Activated naive CD8-positive, alpha-beta T cell (primary cell): Measurements from ENCODE around the gene TRMT61A.

Experiments used
- H3K27ac Mint-ChIP-seq: one replicate; pipeline ENCODE4 v1.8.0; 2021; ENCODE audit warnings: mixed read lengths
- H3K27me3 Mint-ChIP-seq: one replicate; pipeline ENCODE4 v1.8.0; 2021; ENCODE audit warnings: mixed read lengths
- H3K36me3 Mint-ChIP-seq: one replicate; pipeline ENCODE4 v1.8.0; 2021; ENCODE audit warnings: mixed read lengths
- H3K4me1 Mint-ChIP-seq: one replicate; pipeline ENCODE4 v1.8.0; 2021; ENCODE audit warnings: low read depth, mixed read lengths
- H3K4me3 Mint-ChIP-seq: one replicate; pipeline ENCODE4 v1.8.0; 2021; ENCODE audit warnings: mild to moderate bottlenecking, mixed read lengths
- H3K9me3 Mint-ChIP-seq: one replicate; pipeline ENCODE4 v1.8.0; 2021; ENCODE audit warnings: low read depth, mixed read lengths

Gene TRMT61A

GRCh38 chr14:103534576-103535061 lies 5.6 kb downstream of the TRMT61A start:
- Mint-ChIP-seq H3K4me3 (no peak overlapping the region), H3K9me3 (no peaks in the 10 kb centered on the region), H3K4me1 (peaks cover 18% of the 10 kb centered on the region), H3K27me3 (no peaks in the 10 kb centered on the region), H3K36me3 (no peaks in the 10 kb centered on the region), H3K27ac (no peak overlapping the region)

- Mint-ChIP-seq H3K27me3 (no peaks in the 10 kb centered on the region), H3K36me3 (no peaks in the 10 kb centered on the region), H3K27ac (no peak overlapping the region), H3K9me3 (no peaks in the 10 kb centered on the region), H3K4me1 (peaks cover 13% of the 10 kb centered on the region), H3K4me3 (no peak overlapping the region)
Observed at GRCh38 chr14:103535081-103535890, 6.3 kb downstream of the TRMT61A start.

GRCh38 chr14:103535891-103536565 lies 7.0 kb downstream of the TRMT61A start:
- H3K4me1 Mint-ChIP-seq = peaks cover 7% of the 10 kb centered on the region
- no peaks in the 10 kb centered on the region for H3K36me3 Mint-ChIP-seq
- no peak overlapping the region for H3K4me3 Mint-ChIP-seq
- no peak overlapping the region for H3K27ac Mint-ChIP-seq
- no peaks in the 10 kb centered on the region for H3K9me3 Mint-ChIP-seq
- H3K27me3 Mint-ChIP-seq = no peaks in the 10 kb centered on the region

- no peaks in the 10 kb centered on the region for H3K27me3 Mint-ChIP-seq
- H3K9me3 Mint-ChIP-seq = no peaks in the 10 kb centered on the region
- no peaks in the 10 kb centered on the region for H3K36me3 Mint-ChIP-seq
- H3K4me1 Mint-ChIP-seq = peaks cover 2% of the 10 kb centered on the region
- no peak overlapping the region for H3K27ac Mint-ChIP-seq
- no peak overlapping the region for H3K4me3 Mint-ChIP-seq
Observed at GRCh38 chr14:103536693-103537092, 7.7 kb downstream of the TRMT61A start.

- Mint-ChIP-seq H3K27ac (no peak overlapping the region), H3K27me3 (no peaks in the 10 kb centered on the region), H3K4me3 (no peak overlapping the region), H3K36me3 (no peaks in the 10 kb centered on the region), H3K9me3 (no peaks in the 10 kb centered on the region), H3K4me1 (peaks cover 2% of the 10 kb centered on the region)
Observed at GRCh38 chr14:103537175-103537990, 8.4 kb downstream of the TRMT61A start.

- Mint-ChIP-seq H3K9me3 (no peaks in the 10 kb centered on the region), H3K4me1 (peaks cover 2% of the 10 kb centered on the region), H3K27me3 (no peaks in the 10 kb centered on the region), H3K4me3 (no peak overlapping the region), H3K36me3 (no peaks in the 10 kb centered on the region), H3K27ac (no peak overlapping the region)
Observed at GRCh38 chr14:103538291-103539055, 9.5 kb downstream of the TRMT61A start.

GRCh38 chr14:103539056-103539825 lies 10.2 kb downstream of the TRMT61A start:
- Mint-ChIP-seq H3K36me3 (no peaks in the 10 kb centered on the region), H3K9me3 (no peaks in the 10 kb centered on the region), H3K4me1 (peaks cover 2% of the 10 kb centered on the region), H3K27me3 (no peaks in the 10 kb centered on the region), H3K27ac (peak overlapping the region; percentile 54), H3K4me3 (no peak overlapping the region)

GRCh38 chr14:103540821-103541708 lies 12.1 kb downstream of the TRMT61A start:
- Mint-ChIP-seq H3K27me3 (no peaks in the 10 kb centered on the region), H3K4me1 (peaks cover 2% of the 10 kb centered on the region), H3K9me3 (no peaks in the 10 kb centered on the region), H3K27ac (no peak overlapping the region), H3K4me3 (no peak overlapping the region), H3K36me3 (no peaks in the 10 kb centered on the region)

- H3K27me3 Mint-ChIP-seq = no peaks in the 10 kb centered on the region
- no peaks in the 10 kb centered on the region for H3K9me3 Mint-ChIP-seq
- H3K36me3 Mint-ChIP-seq = no peaks in the 10 kb centered on the region
- H3K4me1 Mint-ChIP-seq = peaks cover 2% of the 10 kb centered on the region
- no peak overlapping the region for H3K27ac Mint-ChIP-seq
- H3K4me3 Mint-ChIP-seq = no peak overlapping the region
Observed at GRCh38 chr14:103541709-103542604, 13.0 kb downstream of the TRMT61A start.

- no peaks in the 10 kb centered on the region for H3K36me3 Mint-ChIP-seq
- H3K4me3 Mint-ChIP-seq = no peak overlapping the region
- no peak overlapping the region for H3K27ac Mint-ChIP-seq
- peaks cover 2% of the 10 kb centered on the region for H3K4me1 Mint-ChIP-seq
- H3K9me3 Mint-ChIP-seq = no peaks in the 10 kb centered on the region
- no peaks in the 10 kb centered on the region for H3K27me3 Mint-ChIP-seq
Observed at GRCh38 chr14:103542605-103543088, 13.7 kb downstream of the TRMT61A start.

- Mint-ChIP-seq H3K27me3 (no peaks in the 10 kb centered on the region), H3K36me3 (no peaks in the 10 kb centered on the region), H3K27ac (no peak overlapping the region), H3K9me3 (no peaks in the 10 kb centered on the region), H3K4me3 (no peak overlapping the region), H3K4me1 (peaks cover 2% of the 10 kb centered on the region)
Observed at GRCh38 chr14:103543140-103543539, 14.1 kb downstream of the TRMT61A start.

GRCh38 chr14:103543721-103544387 lies 14.9 kb downstream of the TRMT61A start:
- H3K9me3 Mint-ChIP-seq = no peaks in the 10 kb centered on the region
- no peaks in the 10 kb centered on the region for H3K27me3 Mint-ChIP-seq
- H3K27ac Mint-ChIP-seq = no peak overlapping the region
- H3K36me3 Mint-ChIP-seq = no peaks in the 10 kb centered on the region
- H3K4me3 Mint-ChIP-seq = no peak overlapping the region
- H3K4me1 Mint-ChIP-seq = peaks cover 2% of the 10 kb centered on the region
